ENCODE measurements around the gene GNAT3. TPM values are rescaled to one million over a fixed set of nuclear protein-coding genes. Genes with fewer than 3 reads are reported as not detected.

Gene GNAT3
- total and polyA plus RNA-seq, 2 of the 8 experiments (the other 6 are each of a cell fraction or from before 2014, with no cell fraction given), result not detected

DNA sequence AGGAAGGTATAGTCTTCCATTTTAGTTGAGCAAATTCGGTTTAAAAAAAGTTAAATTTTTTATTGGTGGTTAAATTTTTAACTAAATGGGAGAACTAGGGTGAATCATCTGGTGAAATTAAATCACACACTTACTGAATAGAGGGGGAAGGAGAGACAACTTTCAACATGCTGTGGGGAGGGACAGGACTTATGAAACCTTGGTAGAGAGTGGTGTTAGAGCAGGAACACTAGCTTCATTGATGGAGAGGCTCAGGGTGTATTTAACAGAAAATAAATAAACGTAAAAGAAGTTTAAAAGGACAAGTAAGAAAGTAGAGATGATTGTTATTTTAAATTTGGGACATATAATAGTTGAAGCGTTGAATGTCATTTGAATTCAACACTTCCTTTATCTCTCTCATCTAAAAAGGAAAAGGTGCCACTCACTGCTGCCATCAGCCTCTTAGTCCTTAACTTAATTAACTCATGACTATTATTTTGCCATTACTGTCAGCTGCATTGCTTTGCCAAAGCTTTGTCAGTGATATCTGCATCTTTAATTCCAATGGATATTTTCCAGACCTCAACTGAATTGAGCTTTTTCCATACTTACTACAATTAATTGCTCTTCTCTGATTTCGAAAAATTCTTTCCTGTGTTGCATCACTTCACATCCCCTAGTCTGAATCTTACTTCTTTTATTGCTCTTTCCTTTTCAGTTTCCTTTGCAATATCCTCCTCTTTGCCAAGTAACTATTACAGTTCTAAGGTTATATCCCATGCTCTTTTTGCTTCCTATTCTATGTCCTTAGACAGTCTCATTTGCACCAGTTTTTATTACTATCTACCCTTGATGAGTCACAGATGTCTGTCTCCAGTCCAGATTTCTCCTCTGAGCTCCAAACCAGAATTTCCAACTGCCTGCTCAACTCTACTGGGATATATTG, 71.7 kb downstream of the GNAT3 start:
- no peak overlapping the region for H2AFZ ChIP-seq (ENCODE audit: low read length)

More for the DNA sequence above, 71.7 kb downstream of the GNAT3 start:
- H3K4me2 ChIP-seq (ENCODE audit: insufficient read depth in 1 of 2, low read depth in 2 of 2, low read length in 2 of 2), result no peak overlapping the region
- no peak overlapping the region for H2BK12ac ChIP-seq (ENCODE audit: low read depth, low read length)
- no peak overlapping the region for H3K18ac ChIP-seq (ENCODE audit: extremely low read depth, low read length)
- H2AK5ac ChIP-seq (ENCODE audit: low read depth, low read length), result no peak overlapping the region
- no peaks in the 10 kb centered on the region for H3K27me3 ChIP-seq (replicated peaks in 1 of 4; ENCODE audit: control insufficient read depth in 3 of 4, extremely low read depth in 1 of 4, insufficient read depth in 3 of 4, low read length in 3 of 4)
- no peak overlapping the region for H3K4me3 ChIP-seq (ENCODE audit: extremely low read depth in 1 of 4, insufficient read depth in 2 of 4, low read depth in 3 of 4, low read length in 4 of 4)
- H3K27ac ChIP-seq (ENCODE audit: low read depth, low read length), result no peak overlapping the region
- no peak overlapping the region for H2BK5ac ChIP-seq (ENCODE audit: low read depth, low read length)
- no peak for FAIRE-seq
- TF ChIP-seq, protein P1, sequence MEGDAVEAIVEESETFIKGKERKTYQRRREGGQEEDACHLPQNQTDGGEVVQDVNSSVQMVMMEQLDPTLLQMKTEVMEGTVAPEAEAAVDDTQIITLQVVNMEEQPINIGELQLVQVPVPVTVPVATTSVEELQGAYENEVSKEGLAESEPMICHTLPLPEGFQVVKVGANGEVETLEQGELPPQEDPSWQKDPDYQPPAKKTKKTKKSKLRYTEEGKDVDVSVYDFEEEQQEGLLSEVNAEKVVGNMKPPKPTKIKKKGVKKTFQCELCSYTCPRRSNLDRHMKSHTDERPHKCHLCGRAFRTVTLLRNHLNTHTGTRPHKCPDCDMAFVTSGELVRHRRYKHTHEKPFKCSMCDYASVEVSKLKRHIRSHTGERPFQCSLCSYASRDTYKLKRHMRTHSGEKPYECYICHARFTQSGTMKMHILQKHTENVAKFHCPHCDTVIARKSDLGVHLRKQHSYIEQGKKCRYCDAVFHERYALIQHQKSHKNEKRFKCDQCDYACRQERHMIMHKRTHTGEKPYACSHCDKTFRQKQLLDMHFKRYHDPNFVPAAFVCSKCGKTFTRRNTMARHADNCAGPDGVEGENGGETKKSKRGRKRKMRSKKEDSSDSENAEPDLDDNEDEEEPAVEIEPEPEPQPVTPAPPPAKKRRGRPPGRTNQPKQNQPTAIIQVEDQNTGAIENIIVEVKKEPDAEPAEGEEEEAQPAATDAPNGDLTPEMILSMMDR (IDR thresholded peaks at IDR 0.05; ENCODE audit: control extremely low read depth in 1 of 3, insufficient read depth in 1 of 3, low read depth in 1 of 3, low read length in 3 of 3), result no peak
- TF ChIP-seq CEBPB (IDR thresholded peaks at IDR 0.05; ENCODE audit: low read depth, low read length), result no peak
- TF ChIP-seq SAP30 (IDR thresholded peaks at IDR 0.05; ENCODE audit: insufficient read depth, insufficient replicate concordance, low read length), result no peak
- no peak for TF ChIP-seq CBX5 (IDR thresholded peaks at IDR 0.05; ENCODE audit: low read depth, low read length)
- no peak for TF ChIP-seq SRF (IDR thresholded peaks at IDR 0.05; ENCODE audit: low read depth, low read length)
- no peak overlapping the region for H3K4ac ChIP-seq (replicated peaks; ENCODE audit: insufficient read length, low read depth, low read length)
- H4K8ac ChIP-seq (ENCODE audit: extremely low read depth, insufficient read depth, low read length), result no peak overlapping the region
- no peak overlapping the region for H3K14ac ChIP-seq (ENCODE audit: insufficient read length)
- no peak for DNase-seq (ENCODE audit: low read depth in 1 of 2, low spot score in 2 of 2)
- 85% methylated on average over 4 of the region's 4 CpGs; no CpG with 5 or more reads in 1 of the 2 experiments for WGBS, 2 experiments (ENCODE audit: extremely low coverage in 1 of 2, insufficient coverage in 1 of 2, insufficient read length in 1 of 2, insufficient replicate concordance in 2 of 2, low coverage in 1 of 2, low lambda C conversion rate in 2 of 2, missing lambda C conversion rate in 1 of 2)
- no peaks in the 10 kb centered on the region for H4K20me1 ChIP-seq (replicated peaks in 1 of 2; ENCODE audit: control insufficient read depth in 1 of 2, insufficient read depth in 2 of 2, low read length in 2 of 2)
- ChIA-PET POLR2A (ENCODE audit: partially characterized antibody) (no interaction called here), CTCF (ENCODE audit: partially characterized antibody) (interaction anchor here (0.6 kb wide), 1 partner anchor 1880 kb away, joined by 3 read pairs; no protein-coding TSS in a partner anchor)
- H2BK120ac ChIP-seq (replicated peaks; ENCODE audit: low read depth, low read length), result no peak overlapping the region
- H3K36me3 ChIP-seq (ENCODE audit: control insufficient read depth in 2 of 4, insufficient read depth in 4 of 4, low read length in 3 of 4), result no peaks in the 10 kb centered on the region; a peak in 1 of 8 replicates
- H2BK20ac ChIP-seq (ENCODE audit: low read length), result no peak overlapping the region
- no peak overlapping the region for H2BK15ac ChIP-seq (ENCODE audit: low read length)
- H3K4me1 ChIP-seq (replicated peaks in 1 of 4; ENCODE audit: control insufficient read depth in 3 of 4, insufficient read depth in 4 of 4, low read length in 3 of 4), result no peaks in the 10 kb centered on the region
- no peaks in the 10 kb centered on the region for H3K79me1 ChIP-seq (ENCODE audit: low read depth, low read length)
- no peaks in the 10 kb centered on the region for H3K79me2 ChIP-seq (ENCODE audit: control insufficient read depth in 1 of 2, insufficient read depth in 2 of 2, low read length in 2 of 2)
- H3K23me2 ChIP-seq (ENCODE audit: low read depth, low read length), result no peaks in the 10 kb centered on the region
- no peak overlapping the region for H4K5ac ChIP-seq (ENCODE audit: insufficient read length, low read depth, low read length)
- H3K23ac ChIP-seq (ENCODE audit: insufficient read length), result no peak overlapping the region
- H3K56ac ChIP-seq (replicated peaks; ENCODE audit: insufficient read length, low read depth, low read length), result no peak overlapping the region
- H3K9me3 ChIP-seq (ENCODE audit: insufficient read depth in 2 of 2, low read depth in 1 of 2, low read length in 1 of 2), result no peaks in the 10 kb centered on the region
- no peak overlapping the region for H3K9ac ChIP-seq (replicated peaks in 1 of 4; ENCODE audit: extremely low read depth in 1 of 4, low read depth in 3 of 4, low read length in 3 of 4)
- no peak overlapping the region for H4K91ac ChIP-seq (replicated peaks; ENCODE audit: insufficient read length, low read length)

Data from H1 (cell line).